IPS DF 4.7 (cell line): ENCODE data around the gene CCDC138.
A peak's percentile ranks its signal among the peaks of the same experiment; 100 is the strongest.
"Not testable (repeated sequence)": the region's sequence is repeated elsewhere in the genome, so short reads cannot be mapped to it uniquely, and the experiment has no call there.

Experiments used
- DNase-seq: peaks from one replicate; pipeline ENCODE4 v3.0.0-alpha.2; 2013; ENCODE audit warnings: low spot score; ENCODE audit errors: extremely low read depth

Gene CCDC138, protein sequence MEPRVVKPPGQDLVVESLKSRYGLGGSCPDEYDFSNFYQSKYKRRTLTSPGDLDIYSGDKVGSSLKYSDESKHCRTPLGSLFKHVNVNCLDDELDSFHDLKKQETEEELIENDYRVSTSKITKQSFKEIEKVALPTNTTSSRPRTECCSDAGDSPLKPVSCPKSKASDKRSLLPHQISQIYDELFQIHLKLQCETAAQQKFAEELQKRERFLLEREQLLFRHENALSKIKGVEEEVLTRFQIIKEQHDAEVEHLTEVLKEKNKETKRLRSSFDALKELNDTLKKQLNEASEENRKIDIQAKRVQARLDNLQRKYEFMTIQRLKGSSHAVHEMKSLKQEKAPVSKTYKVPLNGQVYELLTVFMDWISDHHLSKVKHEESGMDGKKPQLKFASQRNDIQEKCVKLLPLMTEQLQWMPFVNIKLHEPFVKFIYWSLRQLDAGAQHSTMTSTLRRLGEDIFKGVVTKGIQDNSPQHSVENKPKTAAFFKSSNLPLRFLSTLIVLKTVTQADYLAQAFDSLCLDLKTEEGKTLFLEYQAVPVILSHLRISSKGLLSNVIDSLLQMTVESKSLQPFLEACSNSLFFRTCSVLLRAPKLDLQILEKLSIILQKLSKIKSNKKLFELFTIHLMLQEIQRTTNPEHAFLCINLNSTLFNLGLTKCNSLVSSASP

DNA sequence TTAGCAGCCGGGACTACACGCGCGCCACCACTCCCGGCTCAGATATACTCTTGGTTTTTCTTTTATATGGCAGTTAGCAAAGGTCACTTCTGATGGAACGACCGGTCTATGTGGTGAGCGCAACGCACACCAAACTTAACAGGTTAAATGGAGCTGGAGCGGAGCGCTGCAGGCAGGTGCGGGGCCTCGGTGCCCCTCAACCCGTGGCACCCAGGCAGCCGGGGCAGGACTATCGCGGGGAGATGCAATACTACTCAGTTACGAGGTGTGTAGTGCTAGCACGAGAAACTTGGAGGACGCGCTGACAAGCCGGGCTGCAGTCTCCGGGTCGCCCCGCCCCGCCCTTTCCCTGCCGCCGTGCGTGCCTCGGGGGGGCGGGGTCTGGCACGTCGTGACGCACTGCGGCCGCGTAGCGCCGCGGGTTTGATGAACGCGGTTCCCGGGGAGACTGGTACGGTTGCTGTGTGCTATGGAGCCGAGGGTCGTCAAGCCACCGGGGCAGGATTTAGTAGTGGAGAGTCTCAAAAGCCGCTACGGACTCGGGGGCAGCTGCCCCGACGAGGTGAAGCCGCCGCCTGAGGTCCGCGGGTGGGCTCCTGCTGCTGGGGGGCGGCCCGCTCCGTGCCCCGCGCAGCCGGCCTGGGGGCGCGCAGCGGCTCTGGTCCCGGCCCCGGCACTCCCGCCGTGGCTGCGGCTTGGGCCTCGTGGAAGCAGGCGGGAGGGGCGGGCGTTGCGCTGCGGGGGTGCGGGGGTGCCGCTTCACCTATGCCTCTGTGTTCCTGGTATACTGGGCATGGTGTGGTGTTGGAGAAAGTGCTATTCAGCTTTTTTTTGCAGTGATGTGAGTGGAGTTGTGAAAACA lies at the start of gene CCDC138:
TSS of gene CCDC138 (plus strand) at position 418 of the 862 bp plus-strand sequence. CDS start at position 470, 52 bp downstream.
- DNase-seq: peak; percentile 74

DNA sequence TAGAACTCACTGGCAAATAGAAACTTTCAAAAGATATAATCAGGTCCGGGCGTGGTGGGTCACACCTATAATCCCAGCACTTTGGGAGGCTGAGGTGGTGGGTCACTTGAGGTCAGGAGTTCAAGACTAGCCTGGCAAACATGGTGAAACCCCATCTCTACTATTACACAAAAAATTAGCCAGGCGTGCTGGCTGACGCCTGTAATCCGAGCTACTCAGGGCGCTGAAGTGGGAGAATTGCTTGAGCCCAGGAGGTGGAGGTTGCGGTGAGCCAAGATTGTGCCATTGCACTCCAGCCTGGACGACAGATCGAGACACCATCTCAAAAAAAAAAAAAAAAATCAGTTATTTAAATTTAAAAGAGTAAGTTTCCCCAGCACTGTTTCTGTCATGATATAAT lies 28.6 kb upstream of the CCDC138 start:
- not testable (repeated sequence) for DNase-seq

DNA sequence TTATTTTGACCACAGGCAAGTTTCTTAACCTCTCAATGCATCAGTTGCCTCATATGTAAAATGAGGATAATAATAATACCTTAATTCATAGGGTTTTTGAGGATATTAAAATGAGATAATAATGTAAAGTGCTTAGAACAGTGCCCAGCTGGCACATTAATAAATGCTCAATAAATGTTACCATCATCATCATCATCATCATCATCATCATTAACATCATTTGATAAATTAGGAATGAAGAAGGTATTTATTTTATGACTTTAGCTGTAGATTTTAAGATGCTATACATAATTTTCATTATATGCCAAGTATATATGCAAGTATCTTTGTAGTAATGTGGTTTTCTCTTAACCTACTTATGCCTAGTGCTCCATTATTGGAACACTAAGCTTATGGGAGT lies 24.0 kb upstream of the CCDC138 start:
- DNase-seq: not testable (repeated sequence)

DNA sequence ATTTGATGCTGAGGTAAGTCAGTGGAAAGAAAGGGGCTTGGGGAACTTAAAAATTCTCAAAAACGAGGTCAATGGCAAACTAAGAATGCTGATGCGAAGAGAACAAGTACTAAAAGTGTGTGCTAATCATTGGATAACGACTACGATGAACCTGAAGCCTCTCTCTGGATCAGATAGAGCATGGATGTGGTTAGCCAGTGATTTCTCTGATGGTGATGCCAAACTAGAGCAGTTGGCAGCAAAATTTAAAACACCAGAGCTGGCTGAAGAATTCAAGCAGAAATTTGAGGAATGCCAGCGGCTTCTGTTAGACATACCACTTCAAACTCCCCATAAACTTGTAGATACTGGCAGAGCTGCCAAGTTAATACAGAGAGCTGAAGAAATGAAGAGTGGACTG lies 19.9 kb upstream of the CCDC138 start:
- DNase-seq: not testable (repeated sequence)

DNA sequence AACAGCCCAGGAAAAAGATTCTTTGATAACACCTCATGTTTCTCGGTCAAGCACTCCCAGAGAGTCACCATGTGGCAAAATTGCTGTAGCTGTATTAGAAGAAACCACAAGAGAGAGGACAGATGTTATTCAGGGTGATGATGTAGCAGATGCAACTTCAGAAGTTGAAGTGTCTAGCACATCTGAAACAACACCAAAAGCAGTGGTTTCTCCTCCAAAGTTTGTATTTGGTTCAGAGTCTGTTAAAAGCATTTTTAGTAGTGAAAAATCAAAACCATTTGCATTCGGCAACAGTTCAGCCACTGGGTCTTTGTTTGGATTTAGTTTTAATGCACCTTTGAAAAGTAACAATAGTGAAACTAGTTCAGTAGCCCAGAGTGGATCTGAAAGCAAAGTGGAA lies 18.7 kb upstream of the CCDC138 start:
- not testable (repeated sequence) for DNase-seq

DNA sequence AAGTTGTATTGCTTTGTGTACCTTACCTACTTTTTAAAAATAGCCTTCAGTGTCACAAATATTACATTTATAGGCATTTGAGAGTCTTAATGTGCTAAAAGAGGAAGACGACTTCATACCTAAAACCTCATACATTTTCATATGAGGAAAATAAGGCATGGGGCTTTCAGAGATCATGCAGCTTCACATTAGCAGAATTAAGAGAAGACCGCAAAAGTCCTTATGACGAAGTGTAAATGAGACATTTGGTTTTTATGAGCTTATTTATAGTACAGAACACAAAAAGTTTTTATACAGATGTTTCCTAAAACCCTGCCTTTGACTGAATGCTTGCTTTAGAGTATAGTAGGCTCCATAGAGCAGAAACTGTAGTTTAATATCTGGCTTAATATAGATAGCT lies 10.1 kb upstream of the CCDC138 start:
- DNase-seq: no peak

DNA sequence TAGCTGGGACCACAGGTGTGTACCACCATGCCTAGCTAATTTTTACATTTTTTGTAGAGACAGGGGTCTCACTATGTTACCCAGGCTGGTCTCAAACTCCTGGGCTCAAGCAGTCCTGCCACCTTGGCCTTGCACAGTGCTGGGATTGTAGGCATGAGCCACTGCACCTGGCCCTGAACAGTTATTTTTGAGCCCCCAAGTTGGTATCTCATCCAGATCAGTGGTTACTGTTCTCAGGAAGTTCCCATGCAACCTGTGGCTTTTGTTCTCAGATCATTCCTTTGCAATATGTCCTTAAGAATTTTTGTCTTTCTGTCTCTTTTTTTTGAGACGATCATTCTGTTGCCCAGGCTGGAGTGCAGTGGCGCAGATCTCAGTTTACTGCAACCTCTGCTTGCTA lies 7.7 kb upstream of the CCDC138 start:
- DNase-seq: no peak

DNA sequence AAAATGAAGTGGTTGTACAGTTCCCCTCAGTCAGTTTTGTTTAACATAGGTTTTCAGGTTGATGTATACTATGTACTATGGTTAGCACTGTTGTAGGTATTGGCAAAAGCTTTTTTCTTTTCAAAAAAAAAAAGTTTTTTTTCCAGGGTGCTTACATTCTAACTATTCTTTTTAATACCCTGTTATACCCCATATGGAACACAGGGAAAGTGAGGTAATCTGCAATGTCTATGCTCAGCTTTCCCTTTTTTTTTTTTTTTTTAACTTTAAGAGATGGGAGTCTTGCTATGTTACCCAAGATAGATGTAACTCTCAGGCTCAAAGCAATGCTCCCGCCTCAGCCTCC lies 590 bp upstream of the CCDC138 start:
- DNase-seq: no peak

DNA sequence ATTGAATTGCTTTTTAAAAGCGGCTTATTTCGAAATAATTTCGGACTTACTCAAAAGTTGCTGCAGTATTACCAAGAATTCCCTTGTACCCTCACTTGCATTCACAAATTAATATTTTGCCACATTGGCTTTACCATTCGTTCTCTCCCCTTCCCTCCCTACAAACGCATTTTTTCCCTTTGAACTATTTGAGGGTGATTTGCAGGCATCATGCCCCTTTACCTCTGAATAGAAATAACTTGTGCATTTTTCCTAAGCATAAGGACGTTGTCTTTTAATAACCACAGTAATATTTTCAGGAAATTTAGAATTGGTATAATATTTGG lies 608 bp downstream of the CCDC138 start:
- DNase-seq: no peak

DNA sequence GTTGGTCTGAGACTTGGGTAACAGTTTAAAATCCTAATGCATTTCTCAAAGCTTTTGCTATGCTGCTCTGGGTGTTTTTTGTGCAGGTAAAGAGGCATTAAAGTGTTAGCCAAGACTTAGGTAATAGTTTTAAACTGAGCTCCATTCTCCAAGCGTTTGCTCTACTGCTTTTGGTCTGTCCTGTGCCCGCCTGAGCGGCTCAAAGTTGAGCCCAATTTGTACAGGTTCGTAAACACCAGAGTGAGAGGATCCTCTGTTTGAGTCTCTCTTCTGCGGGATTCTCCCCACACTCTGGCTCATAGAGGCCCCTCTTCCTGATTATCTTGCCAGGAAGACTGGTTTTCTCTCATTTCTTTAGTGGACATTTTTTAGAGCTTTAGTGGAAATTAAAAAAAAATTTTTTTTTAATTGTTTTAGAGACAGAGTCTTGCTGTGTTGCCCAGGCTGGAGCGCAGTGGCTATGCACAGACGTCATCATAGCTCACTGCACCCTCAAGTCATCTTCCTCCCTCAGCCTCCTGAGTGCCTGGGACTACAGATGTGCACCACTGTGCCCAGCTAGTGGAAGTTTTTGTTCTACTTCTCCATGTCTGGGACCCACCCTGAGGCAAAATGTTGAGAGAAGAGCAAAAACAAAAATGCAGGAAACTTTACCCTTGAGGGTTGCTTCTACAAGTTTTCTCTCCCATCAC lies 16.6 kb downstream of the CCDC138 start:
- no peak for DNase-seq

DNA sequence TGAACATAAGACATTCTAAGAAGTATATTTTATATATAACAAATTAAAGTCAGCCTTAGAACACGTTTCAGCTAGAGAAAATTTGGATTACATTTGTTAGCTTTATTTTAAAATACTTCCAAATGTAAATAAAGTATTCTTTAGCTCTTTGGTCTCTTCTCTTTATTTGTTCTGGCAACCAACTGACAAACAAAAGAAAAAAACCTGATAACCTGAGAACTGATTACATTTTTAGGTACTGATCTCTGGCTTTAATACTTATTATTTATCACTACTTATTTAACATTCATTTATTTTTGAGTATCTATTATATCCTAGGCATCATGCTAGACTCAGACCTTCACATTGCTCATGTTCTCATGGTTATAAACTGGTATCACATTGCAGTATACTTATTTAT lies 18.5 kb downstream of the CCDC138 start:
- DNase-seq: no peak

DNA sequence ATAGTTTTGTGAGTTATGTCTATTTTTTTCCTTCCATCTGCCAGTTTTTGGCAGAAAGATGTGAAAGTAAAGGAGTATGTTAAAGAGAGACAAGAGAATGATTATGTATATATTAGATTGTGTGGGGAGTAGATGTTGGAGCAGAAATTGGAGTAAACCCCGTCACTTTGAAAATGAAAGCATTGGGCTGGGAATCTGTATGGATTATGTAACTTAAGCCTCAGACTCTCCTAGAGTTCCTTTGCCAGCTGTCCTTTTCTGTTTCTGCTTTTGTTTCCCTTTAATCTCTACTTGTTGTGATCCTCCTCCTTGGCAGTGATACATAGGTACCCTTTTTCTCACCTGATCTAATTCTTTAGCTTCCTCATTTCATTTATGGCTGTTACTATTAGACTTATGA lies 19.2 kb downstream of the CCDC138 start:
- DNase-seq: no peak

DNA sequence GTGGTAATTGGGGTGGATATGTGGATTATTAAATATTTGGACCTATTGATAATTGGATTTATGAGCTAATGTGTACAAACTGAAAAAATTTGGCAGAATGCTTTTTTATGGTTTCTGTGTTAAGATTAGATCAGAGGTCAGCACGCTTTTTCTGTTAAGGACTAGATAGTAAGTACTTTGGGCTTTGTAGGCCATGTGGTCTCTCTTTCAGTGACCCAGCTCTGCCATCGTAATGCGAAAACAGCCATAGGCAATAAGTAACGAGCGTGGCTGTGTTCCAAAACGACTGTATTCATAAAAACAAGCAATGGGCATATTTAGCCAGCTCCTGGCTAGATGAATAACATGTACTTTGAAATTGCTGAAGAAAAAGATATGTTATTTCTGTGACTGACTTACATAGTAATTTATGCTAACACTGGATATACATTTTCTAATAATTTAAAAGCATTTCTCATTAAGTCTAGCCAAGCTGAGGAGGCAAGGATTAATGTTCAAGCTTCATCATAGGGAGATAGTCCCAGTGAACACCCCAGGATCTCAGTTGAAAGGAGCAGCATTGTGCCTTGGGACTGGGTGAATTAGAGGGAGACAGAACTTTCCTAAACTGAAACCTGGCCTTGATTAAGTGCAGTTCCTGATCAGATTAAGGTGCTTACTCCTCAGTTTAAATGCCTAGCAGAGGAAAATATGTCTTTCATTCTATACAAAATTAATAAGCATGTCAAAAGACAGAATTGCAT lies 20.0 kb downstream of the CCDC138 start:
- no peak for DNase-seq

DNA sequence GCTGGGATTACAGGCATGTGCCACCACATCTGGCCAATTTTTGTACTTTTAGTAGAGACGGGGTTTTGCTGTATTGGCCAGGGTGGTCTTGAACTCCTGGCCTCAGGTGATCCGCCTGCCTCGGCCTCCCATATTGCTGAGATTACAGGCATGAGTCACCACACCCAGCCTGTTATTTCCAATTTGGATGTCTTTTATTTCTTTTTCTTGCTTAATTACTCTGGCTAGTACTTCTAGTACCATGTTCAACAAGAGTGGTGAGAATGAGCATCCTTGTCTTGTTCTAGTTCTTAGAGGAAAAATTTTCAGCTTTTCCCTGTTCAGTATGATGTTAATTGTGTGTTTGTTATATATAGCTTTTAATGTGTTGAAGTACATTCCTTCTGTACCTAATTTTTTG lies 23.4 kb downstream of the CCDC138 start:
- DNase-seq: no peak

DNA sequence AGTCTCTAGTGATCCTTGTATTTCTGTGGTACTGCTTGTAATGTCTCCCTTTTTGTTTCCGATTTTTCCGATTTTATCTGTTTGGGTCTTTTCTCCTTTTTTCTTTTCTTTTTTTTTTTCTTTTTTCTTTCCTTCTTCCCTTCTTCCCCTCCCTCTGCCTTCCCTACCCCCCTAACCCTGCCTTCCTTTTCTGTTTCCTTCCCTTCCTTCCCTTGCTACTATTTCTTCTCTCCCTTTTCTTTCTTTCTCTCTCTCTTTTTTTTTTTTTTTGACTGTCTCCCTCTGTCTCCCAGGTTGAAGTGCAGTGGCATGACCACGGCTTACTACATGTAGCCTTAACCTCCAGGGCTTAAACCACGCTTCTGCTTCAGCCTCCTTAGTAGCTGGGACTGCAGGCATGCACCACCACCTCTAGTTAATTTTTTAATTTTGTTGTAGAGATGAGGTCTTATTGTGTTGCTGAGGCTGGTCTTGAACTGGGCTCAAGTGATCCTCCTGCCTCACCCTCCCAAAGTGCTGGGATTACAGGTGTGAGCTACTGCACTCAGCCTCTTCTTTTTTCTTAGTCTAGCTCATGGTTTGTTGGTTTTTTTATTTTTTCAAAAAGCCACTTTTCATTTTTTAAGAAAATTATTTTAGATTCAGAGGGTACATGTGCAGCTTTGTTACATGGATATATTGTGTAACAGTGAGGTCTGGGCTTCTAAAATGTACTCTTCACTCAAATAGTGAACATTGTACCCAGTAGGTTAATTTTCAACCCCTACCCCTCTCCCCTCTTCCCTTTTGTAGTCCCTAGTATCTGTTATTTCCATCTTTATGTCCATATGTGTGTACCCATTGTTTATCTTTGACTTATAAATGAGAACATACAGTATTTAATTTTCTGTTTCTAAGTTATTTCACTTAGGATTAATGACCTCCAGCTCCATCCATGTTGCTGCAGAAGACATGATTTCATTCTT lies 24.7 kb downstream of the CCDC138 start:
- DNase-seq: no peak

DNA sequence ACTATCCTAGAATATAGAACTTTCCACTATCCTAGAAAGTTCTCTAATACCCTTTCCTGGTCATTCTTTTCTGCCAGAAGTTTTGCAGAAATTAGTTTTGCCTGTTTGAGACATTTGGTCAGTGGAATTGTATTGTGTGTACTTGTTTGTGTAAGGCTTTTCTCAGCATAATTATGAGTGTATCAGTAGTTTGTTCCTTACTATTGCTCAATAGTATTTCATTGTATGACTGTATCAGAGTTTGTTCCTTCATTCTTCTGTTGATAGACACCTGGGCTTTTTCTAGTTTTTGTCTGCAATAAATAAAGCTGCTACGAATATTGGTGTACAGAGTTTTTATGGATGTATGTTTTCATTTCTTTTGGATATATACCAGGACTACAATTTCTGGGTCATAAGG lies 27.2 kb downstream of the CCDC138 start:
- no peak for DNase-seq

DNA sequence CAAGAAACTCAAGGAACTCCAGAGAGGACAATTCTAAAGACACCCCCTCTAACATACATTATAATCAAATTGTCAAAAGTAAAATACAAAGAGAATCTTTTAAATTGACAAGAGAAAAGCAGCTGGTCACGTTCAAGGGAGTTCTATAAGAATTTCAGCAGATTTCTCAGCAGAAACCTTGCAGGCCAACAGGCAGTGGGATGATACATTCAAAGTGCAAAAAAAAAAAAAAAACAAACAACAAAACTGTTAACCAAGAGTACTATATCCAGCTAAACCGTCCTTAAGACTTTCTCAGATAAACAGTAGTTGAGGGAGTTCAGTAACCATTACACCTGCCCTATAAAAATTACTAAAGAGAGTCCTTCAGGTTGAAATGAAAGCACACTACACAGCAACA lies 33.9 kb downstream of the CCDC138 start:
- DNase-seq: no peak

DNA sequence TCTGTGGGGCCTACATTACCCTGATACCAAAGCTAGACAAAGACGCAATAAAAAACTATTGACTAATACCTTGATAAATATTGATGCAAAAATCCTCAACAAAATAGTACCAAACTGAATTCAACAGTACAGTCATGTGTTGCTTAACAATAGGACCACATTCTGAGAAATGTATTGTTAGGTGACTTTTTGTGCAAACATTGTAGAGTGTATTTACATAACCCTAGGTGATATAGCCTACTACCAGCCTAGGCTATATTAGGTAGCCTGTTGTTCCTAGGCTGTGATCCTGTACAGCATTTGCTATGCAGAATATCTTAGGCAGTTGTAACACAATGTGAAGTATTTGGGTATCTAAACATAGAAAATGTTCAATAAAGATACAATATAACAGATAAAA lies 36.7 kb downstream of the CCDC138 start:
- no peak for DNase-seq

DNA sequence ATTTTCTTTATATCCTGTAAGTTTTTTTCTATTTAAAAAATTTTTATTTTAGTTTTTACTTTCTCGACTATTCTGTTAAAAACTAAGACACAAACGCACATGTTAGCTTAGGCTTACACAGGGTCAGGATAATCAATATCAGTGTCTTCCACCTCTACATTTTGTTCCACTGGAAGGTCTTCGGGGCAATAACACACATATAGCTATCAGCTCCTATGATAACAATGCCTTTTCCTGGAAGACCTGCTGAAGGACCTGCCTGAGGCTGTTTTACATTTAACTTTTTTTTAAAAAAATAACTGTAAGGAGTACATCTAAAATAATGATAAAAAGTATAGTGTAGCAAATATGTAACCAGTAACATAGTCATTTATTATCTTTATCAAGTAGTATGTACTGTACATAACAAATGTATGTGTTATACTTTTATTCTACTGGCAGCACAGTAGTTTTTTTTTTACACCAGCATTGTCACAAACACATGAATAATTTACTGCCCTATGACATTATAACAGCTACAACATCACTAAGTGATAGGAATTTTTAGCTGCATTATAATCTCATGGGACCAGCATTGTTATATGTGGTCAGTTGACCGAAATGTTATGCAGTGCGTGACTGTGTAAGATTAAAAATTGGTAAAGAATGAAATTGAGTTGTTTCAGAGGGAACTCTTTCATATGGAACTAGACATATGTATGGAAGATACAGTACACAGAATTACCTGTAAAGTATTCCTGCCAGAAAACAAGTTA lies 37.9 kb downstream of the CCDC138 start:
- no peak for DNase-seq
